ES-I3 (cell line): ENCODE data around the gene PDE6A.
"Not testable (repeated sequence)": the region's sequence is repeated elsewhere in the genome, so short reads cannot be mapped to it uniquely, and the experiment has no call there.

ENCODE experiments used
- H3K36me3 ChIP-seq: 2 replicates; pipeline ENCODE4 v1.6.1; 2013; ENCODE audit warnings: mild to moderate bottlenecking, low read length, control low read depth, moderate library complexity; ENCODE audit not compliant: insufficient read depth
- H3K4me1 ChIP-seq: 2 replicates; pipeline ENCODE4 v1.6.1; 2013; ENCODE audit warnings: mild to moderate bottlenecking, control low read depth, low read length; ENCODE audit not compliant: insufficient read depth
- H3K9ac ChIP-seq: 2 replicates; pipeline ENCODE4 v1.6.1; 2013; ENCODE audit warnings: low read depth, mild to moderate bottlenecking, low read length, moderate library complexity
- H3K9me3 ChIP-seq: 2 replicates; pipeline ENCODE4 v1.6.1; 2013; ENCODE audit warnings: mild to moderate bottlenecking, low read length, moderate library complexity; ENCODE audit not compliant: control insufficient read depth, insufficient read depth

The PDE6A gene

GRCh38 chr5:149863176-149863575 is 81.4 kb downstream of the PDE6A start:
- Histone ChIP-seq H3K4me1 (peaks cover 8% of the 10 kb centered on the region), H3K9me3 (no peaks in the 10 kb centered on the region; the same call in 1 of the 2 replicates), H3K36me3 (no peaks in the 10 kb centered on the region), H3K9ac (no peak overlapping the region)

- Histone ChIP-seq H3K36me3 (no peaks in the 10 kb centered on the region), H3K4me1 (peaks cover 8% of the 10 kb centered on the region), H3K9me3 (no peaks in the 10 kb centered on the region), H3K9ac (no peak overlapping the region)
Observed at GRCh38 chr5:149860801-149861322, 83.7 kb downstream of the PDE6A start.

- H3K4me1 ChIP-seq: peaks cover 8% of the 10 kb centered on the region
- H3K9me3 ChIP-seq: no peaks in the 10 kb centered on the region
- H3K36me3 ChIP-seq: no peaks in the 10 kb centered on the region
- no peak overlapping the region for H3K9ac ChIP-seq
Observed at GRCh38 chr5:149859746-149860145, 84.8 kb downstream of the PDE6A start.

- H3K4me1 ChIP-seq, H3K36me3 ChIP-seq, H3K9me3 ChIP-seq, H3K9ac ChIP-seq: not testable (repeated sequence)
Observed at GRCh38 chr5:149858481-149858880, 86.1 kb downstream of the PDE6A start.

- H3K36me3 ChIP-seq: no peaks in the 10 kb centered on the region
Observed at GRCh38 chr5:149857499-149857898, 87.1 kb downstream of the PDE6A start.

GRCh38 chr5:149855366-149855765 is 89.2 kb downstream of the PDE6A start:
- Histone ChIP-seq H3K9me3 (no peaks in the 10 kb centered on the region), H3K4me1 (no peaks in the 10 kb centered on the region), H3K36me3 (no peaks in the 10 kb centered on the region), H3K9ac (no peak overlapping the region)

More at GRCh38 chr5:149857499-149857898, 87.1 kb downstream of the PDE6A start:
- Histone ChIP-seq H3K9ac (no peak overlapping the region), H3K4me1 (peaks cover 8% of the 10 kb centered on the region), H3K9me3 (no peaks in the 10 kb centered on the region)

- no peaks in the 10 kb centered on the region for H3K36me3 ChIP-seq
- no peak overlapping the region for H3K9ac ChIP-seq
- H3K4me1 ChIP-seq: no peaks in the 10 kb centered on the region
- H3K9me3 ChIP-seq: no peaks in the 10 kb centered on the region
Observed at GRCh38 chr5:149854866-149855265, 89.7 kb downstream of the PDE6A start.

GRCh38 chr5:149853701-149854100 is 90.9 kb downstream of the PDE6A start:
- Histone ChIP-seq H3K9me3 (no peaks in the 10 kb centered on the region), H3K4me1 (no peaks in the 10 kb centered on the region), H3K36me3 (no peaks in the 10 kb centered on the region), H3K9ac (no peak overlapping the region)

GRCh38 chr5:149853331-149853648 is 91.3 kb downstream of the PDE6A start:
- Histone ChIP-seq H3K9me3 (no peaks in the 10 kb centered on the region), H3K9ac (no peak overlapping the region), H3K4me1 (no peaks in the 10 kb centered on the region), H3K36me3 (no peaks in the 10 kb centered on the region)

- H3K36me3 ChIP-seq: no peaks in the 10 kb centered on the region
- no peaks in the 10 kb centered on the region for H3K9me3 ChIP-seq
- no peak overlapping the region for H3K9ac ChIP-seq
- H3K4me1 ChIP-seq: no peaks in the 10 kb centered on the region
Observed at GRCh38 chr5:149852641-149853330, 91.8 kb downstream of the PDE6A start.

- H3K9me3 ChIP-seq: no peaks in the 10 kb centered on the region
- peaks cover 3% of the 10 kb centered on the region; the same call in 1 of the 2 replicates for H3K36me3 ChIP-seq
- no peaks in the 10 kb centered on the region for H3K4me1 ChIP-seq
- H3K9ac ChIP-seq: no peak overlapping the region
Observed at GRCh38 chr5:149851211-149851610, 93.4 kb downstream of the PDE6A start.

- Histone ChIP-seq H3K36me3 (peaks cover 6% of the 10 kb centered on the region; the same call in 1 of the 2 replicates), H3K9ac (no peak overlapping the region), H3K9me3 (no peaks in the 10 kb centered on the region), H3K4me1 (no peaks in the 10 kb centered on the region)
Observed at GRCh38 chr5:149849966-149850910, 94.4 kb downstream of the PDE6A start.

- Histone ChIP-seq H3K4me1 (no peaks in the 10 kb centered on the region), H3K9ac (no peak overlapping the region), H3K9me3 (no peaks in the 10 kb centered on the region), H3K36me3 (peaks cover 6% of the 10 kb centered on the region; the same call in 1 of the 2 replicates)
Observed at GRCh38 chr5:149849280-149849965, 95.2 kb downstream of the PDE6A start.

GRCh38 chr5:149847611-149848010 is 97.0 kb downstream of the PDE6A start:
- H3K36me3 ChIP-seq: peaks cover 6% of the 10 kb centered on the region; the same call in 1 of the 2 replicates
- H3K9ac ChIP-seq: no peak overlapping the region
- H3K9me3 ChIP-seq: no peaks in the 10 kb centered on the region
- no peaks in the 10 kb centered on the region for H3K4me1 ChIP-seq
